Measurements from ENCODE around the gene GZMH.
A peak's percentile ranks its signal among the peaks of the same experiment; 100 is the strongest.
"Not testable (repeated sequence)": the region's sequence is repeated elsewhere in the genome, so short reads cannot be mapped to it uniquely, and the experiment has no call there.

The GZMH gene

GRCh38 chr14:24605435-24606190 is 3.9 kb downstream of the GZMH start:
- Histone ChIP-seq H3K9me3 (ENCODE audit: insufficient read depth, low read length, severe bottlenecking) (no peaks in the 10 kb centered on the region), H3K27ac (ENCODE audit: low read length) (no peak overlapping the region)

GRCh38 chr14:24597403-24597802 is 12.1 kb downstream of the GZMH start:
- DNase-seq, result no peak
- no peak overlapping the region for H3K4me2 ChIP-seq (ENCODE audit: insufficient read depth, low read length)
- no peak for ATAC-seq (ENCODE audit: insufficient read depth, low read depth)
- H3K79me2 ChIP-seq (ENCODE audit: insufficient read depth, low read length), result no peaks in the 10 kb centered on the region
- H3K27ac ChIP-seq (ENCODE audit: low read length), result no peak overlapping the region
- H3K4me3 ChIP-seq (ENCODE audit: low read depth in 1 of 2, low read length in 2 of 2), result no peak overlapping the region
- no peak overlapping the region for H2AFZ ChIP-seq (ENCODE audit: low read depth, low read length)
- TF ChIP-seq EZH2 (IDR thresholded peaks at IDR 0.05; ENCODE audit: borderline replicate concordance, low read depth, low read length, severe bottlenecking), result no peak
- no peak for TF ChIP-seq CTCF (IDR thresholded peaks at IDR 0.05; ENCODE audit: borderline replicate concordance, extremely low read depth, low read length, poor library complexity, severe bottlenecking)
- H4K20me1 ChIP-seq (ENCODE audit: insufficient read depth, low read length), result no peaks in the 10 kb centered on the region
- H3K4me1 ChIP-seq (ENCODE audit: insufficient read depth, low read length), result no peaks in the 10 kb centered on the region
- H3K9me3 ChIP-seq (ENCODE audit: insufficient read depth, low read length, severe bottlenecking), result peaks cover 3% of the 10 kb centered on the region
- no peaks in the 10 kb centered on the region for H3K36me3 ChIP-seq (ENCODE audit: insufficient read depth, low read length)
- H3K27me3 ChIP-seq (ENCODE audit: insufficient read depth, low read length, poor library complexity), result no peaks in the 10 kb centered on the region
- no peak overlapping the region for H3K9ac ChIP-seq (ENCODE audit: low read depth, low read length)

More at GRCh38 chr14:24605435-24606190, 3.9 kb downstream of the GZMH start:
- no peaks in the 10 kb centered on the region for H3K79me2 ChIP-seq (ENCODE audit: insufficient read depth, low read length)
- no peak overlapping the region for H2AFZ ChIP-seq (ENCODE audit: low read depth, low read length)
- no peak overlapping the region for H3K4me2 ChIP-seq (ENCODE audit: insufficient read depth, low read length)
- no peak for TF ChIP-seq EZH2 (IDR thresholded peaks at IDR 0.05; ENCODE audit: borderline replicate concordance, low read depth, low read length, severe bottlenecking)
- TF ChIP-seq CTCF (IDR thresholded peaks at IDR 0.05; ENCODE audit: borderline replicate concordance, extremely low read depth, low read length, poor library complexity, severe bottlenecking), result peak; percentile 85
- H4K20me1 ChIP-seq (ENCODE audit: insufficient read depth, low read length), result no peaks in the 10 kb centered on the region
- no peak overlapping the region for H3K4me3 ChIP-seq (ENCODE audit: low read depth in 1 of 2, low read length in 2 of 2)
- DNase-seq (peak; percentile 57), ATAC-seq (ENCODE audit: insufficient read depth, low read depth) (peak; percentile 90)
- H3K27me3 ChIP-seq (ENCODE audit: insufficient read depth, low read length, poor library complexity), result no peaks in the 10 kb centered on the region
- no peaks in the 10 kb centered on the region for H3K36me3 ChIP-seq (ENCODE audit: insufficient read depth, low read length)
- H3K4me1 ChIP-seq (ENCODE audit: insufficient read depth, low read length), result no peaks in the 10 kb centered on the region
- H3K9ac ChIP-seq (ENCODE audit: low read depth, low read length), result no peak overlapping the region

- Histone ChIP-seq H3K4me3 (ENCODE audit: low read depth in 1 of 2, low read length in 2 of 2) (no peak overlapping the region), H3K4me1 (ENCODE audit: insufficient read depth, low read length) (no peaks in the 10 kb centered on the region), H3K27ac (ENCODE audit: low read length) (no peak overlapping the region), H4K20me1 (ENCODE audit: insufficient read depth, low read length) (no peaks in the 10 kb centered on the region), H3K27me3 (ENCODE audit: insufficient read depth, low read length, poor library complexity) (no peaks in the 10 kb centered on the region), H3K9ac (ENCODE audit: low read depth, low read length) (no peak overlapping the region), H3K36me3 (ENCODE audit: insufficient read depth, low read length) (no peaks in the 10 kb centered on the region), H2AFZ (ENCODE audit: low read depth, low read length) (no peak overlapping the region), H3K9me3 (ENCODE audit: insufficient read depth, low read length, severe bottlenecking) (peaks cover 3% of the 10 kb centered on the region), H3K4me2 (ENCODE audit: insufficient read depth, low read length) (no peak overlapping the region), H3K79me2 (ENCODE audit: insufficient read depth, low read length) (no peaks in the 10 kb centered on the region)
- DNase-seq (no peak), ATAC-seq (ENCODE audit: insufficient read depth, low read depth) (no peak)
- TF ChIP-seq EZH2 (IDR thresholded peaks at IDR 0.05; ENCODE audit: borderline replicate concordance, low read depth, low read length, severe bottlenecking) (no peak), CTCF (IDR thresholded peaks at IDR 0.05; ENCODE audit: borderline replicate concordance, extremely low read depth, low read length, poor library complexity, severe bottlenecking) (no peak)
Observed at GRCh38 chr14:24595073-24595808, 14.2 kb downstream of the GZMH start.

GRCh38 chr14:24591004-24591403 is 18.5 kb downstream of the GZMH start:
- not testable (repeated sequence) for H3K4me1 ChIP-seq (ENCODE audit: insufficient read depth, low read length); H3K4me3 ChIP-seq (ENCODE audit: low read depth in 1 of 2, low read length in 2 of 2); DNase-seq; H4K20me1 ChIP-seq (ENCODE audit: insufficient read depth, low read length); H3K9me3 ChIP-seq (ENCODE audit: insufficient read depth, low read length, severe bottlenecking); ATAC-seq (ENCODE audit: insufficient read depth, low read depth); H2AFZ ChIP-seq (ENCODE audit: low read depth, low read length); H3K9ac ChIP-seq (ENCODE audit: low read depth, low read length); H3K79me2 ChIP-seq (ENCODE audit: insufficient read depth, low read length); H3K4me2 ChIP-seq (ENCODE audit: insufficient read depth, low read length); H3K27me3 ChIP-seq (ENCODE audit: insufficient read depth, low read length, poor library complexity); H3K27ac ChIP-seq (ENCODE audit: low read length); H3K36me3 ChIP-seq (ENCODE audit: insufficient read depth, low read length)

GRCh38 chr14:24584402-24584801 is 25.1 kb downstream of the GZMH start:
- not testable (repeated sequence) for H2AFZ ChIP-seq (ENCODE audit: low read depth, low read length); ATAC-seq (ENCODE audit: insufficient read depth, low read depth); H3K4me2 ChIP-seq (ENCODE audit: insufficient read depth, low read length); DNase-seq; H3K9ac ChIP-seq (ENCODE audit: low read depth, low read length); H3K27ac ChIP-seq (ENCODE audit: low read length); H3K36me3 ChIP-seq (ENCODE audit: insufficient read depth, low read length); H3K4me1 ChIP-seq (ENCODE audit: insufficient read depth, low read length); H3K27me3 ChIP-seq (ENCODE audit: insufficient read depth, low read length, poor library complexity); H3K9me3 ChIP-seq (ENCODE audit: insufficient read depth, low read length, severe bottlenecking); H4K20me1 ChIP-seq (ENCODE audit: insufficient read depth, low read length); H3K79me2 ChIP-seq (ENCODE audit: insufficient read depth, low read length); H3K4me3 ChIP-seq (ENCODE audit: low read depth in 1 of 2, low read length in 2 of 2)

Measured in DND-41 (cell line).